C4-2B (cell line): Measurements from ENCODE around the gene GGNBP2.

Experiments
- H3K27ac ChIP-seq: fragments of 450-650 bp; 2 replicates; pipeline ENCODE4 v1.5.1; 2017
- ZFX ChIP-seq: fragments of 450-650 bp; IDR thresholded peaks from 2 replicates; pipeline ENCODE4 v1.6.1; 2017
- TF ChIP-seq, protein P1 (sequence below): fragments of 450-650 bp; conservative IDR thresholded peaks from 2 replicates; pipeline ENCODE4 v1.5.1; 2017; ENCODE audit warnings: mild to moderate bottlenecking

GGNBP2 gene

DNA sequence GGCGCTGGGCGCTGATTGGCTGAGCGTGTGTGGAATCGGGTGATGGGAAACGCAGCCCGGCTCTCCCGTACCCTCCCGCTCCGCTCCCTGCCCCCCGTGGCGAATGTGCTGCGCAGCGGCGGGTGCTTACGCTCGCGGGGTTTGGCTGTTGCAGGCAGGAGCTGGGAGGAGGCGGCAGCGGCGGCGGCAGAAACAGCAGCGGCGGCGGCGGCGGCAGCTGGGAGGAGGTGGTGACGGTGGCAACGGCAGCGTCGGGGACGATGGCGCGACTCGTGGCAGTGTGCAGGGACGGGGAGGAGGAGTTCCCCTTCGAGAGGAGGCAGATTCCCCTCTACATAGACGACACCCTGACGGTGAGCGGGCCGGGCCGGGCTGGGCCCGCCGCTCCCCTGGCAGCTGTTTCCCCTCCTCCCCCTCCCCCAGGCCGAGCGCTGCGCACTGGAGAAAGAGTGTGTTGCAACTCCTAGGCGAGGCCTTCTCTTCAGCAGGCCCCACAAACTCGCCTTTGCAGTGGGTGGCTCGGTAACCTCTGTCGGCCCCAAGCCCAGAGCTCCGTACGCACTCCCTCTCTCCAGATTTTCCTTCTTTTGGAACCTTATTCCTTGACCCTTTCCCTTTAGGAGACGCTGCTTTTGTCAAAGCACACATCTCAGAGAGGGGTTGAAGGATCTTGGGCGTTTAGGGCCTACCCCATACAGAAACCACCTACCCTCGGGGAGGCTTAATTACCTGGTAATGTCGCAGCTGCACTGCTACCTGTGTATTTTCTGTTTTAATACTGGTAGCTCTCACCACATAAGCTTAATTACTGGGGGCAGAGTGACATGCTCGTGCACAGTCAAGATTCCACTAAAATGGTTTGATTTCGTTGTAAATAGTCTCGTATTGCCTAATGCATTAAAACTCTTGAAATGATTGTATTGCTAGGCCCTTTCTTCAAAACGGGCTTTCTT is 1.0 kb downstream of the GGNBP2 start:
- H3K27ac ChIP-seq: peak overlapping the region; percentile 98
- peak; percentile 96 for TF ChIP-seq ZFX
- TF ChIP-seq, protein P1, sequence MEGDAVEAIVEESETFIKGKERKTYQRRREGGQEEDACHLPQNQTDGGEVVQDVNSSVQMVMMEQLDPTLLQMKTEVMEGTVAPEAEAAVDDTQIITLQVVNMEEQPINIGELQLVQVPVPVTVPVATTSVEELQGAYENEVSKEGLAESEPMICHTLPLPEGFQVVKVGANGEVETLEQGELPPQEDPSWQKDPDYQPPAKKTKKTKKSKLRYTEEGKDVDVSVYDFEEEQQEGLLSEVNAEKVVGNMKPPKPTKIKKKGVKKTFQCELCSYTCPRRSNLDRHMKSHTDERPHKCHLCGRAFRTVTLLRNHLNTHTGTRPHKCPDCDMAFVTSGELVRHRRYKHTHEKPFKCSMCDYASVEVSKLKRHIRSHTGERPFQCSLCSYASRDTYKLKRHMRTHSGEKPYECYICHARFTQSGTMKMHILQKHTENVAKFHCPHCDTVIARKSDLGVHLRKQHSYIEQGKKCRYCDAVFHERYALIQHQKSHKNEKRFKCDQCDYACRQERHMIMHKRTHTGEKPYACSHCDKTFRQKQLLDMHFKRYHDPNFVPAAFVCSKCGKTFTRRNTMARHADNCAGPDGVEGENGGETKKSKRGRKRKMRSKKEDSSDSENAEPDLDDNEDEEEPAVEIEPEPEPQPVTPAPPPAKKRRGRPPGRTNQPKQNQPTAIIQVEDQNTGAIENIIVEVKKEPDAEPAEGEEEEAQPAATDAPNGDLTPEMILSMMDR: no peak; the same call in 1 of the 2 replicates

DNA sequence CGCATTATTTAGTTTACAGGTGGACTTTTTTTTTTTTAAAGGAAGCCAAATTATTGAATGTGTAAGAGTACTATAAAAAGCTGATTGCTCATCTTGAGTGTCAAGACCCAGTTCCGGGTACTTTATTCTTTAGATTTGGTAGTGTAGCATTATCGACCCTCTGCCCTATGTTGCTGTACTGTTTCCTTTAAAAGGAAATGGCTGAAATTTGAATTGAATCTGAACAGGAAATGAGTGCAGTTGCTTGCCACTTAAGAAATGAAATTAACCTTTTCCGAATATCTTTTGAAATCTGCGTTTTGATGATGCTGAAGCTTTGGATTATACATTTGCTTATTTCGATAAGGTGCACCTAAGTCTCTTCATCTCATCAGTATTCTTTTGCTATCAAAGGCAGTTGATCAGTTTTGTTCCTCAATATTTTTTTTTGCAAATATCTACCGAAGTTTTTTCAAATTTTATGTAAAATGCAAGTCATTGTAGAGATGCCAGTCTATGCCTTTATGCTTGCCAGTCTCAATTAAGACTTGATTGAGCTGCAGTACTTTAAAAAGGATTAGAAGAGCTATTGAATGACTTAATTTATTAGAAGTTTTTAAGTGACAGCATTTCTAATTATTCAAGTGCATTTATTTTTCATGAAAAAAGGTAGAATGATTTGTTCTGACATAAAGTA is 1.8 kb downstream of the GGNBP2 start:
- H3K27ac ChIP-seq: peak overlapping the region; percentile 98
- no peak for TF ChIP-seq ZFX

DNA sequence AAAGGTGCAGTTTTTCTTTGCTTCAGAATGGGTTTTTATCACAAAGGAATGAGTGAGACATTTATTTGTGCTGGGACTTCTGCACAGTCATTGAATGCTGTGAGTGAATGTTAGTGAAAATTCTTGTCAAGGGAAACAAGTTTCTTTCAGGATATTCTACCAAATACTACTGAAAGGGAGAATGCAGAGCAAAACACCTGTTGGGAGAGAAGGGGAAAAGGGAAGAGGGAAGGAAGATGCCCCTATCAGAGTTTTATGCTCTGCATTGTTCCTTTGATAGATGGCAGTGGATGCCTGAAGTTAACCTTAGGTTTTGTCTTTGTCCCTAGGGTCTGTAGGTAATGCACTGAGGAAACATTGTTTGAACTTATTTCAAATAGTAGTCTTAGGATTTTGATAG is 3.1 kb downstream of the GGNBP2 start:
- TF ChIP-seq, protein P1: no peak
- no peak for TF ChIP-seq ZFX
- H3K27ac ChIP-seq: no peak overlapping the region

DNA sequence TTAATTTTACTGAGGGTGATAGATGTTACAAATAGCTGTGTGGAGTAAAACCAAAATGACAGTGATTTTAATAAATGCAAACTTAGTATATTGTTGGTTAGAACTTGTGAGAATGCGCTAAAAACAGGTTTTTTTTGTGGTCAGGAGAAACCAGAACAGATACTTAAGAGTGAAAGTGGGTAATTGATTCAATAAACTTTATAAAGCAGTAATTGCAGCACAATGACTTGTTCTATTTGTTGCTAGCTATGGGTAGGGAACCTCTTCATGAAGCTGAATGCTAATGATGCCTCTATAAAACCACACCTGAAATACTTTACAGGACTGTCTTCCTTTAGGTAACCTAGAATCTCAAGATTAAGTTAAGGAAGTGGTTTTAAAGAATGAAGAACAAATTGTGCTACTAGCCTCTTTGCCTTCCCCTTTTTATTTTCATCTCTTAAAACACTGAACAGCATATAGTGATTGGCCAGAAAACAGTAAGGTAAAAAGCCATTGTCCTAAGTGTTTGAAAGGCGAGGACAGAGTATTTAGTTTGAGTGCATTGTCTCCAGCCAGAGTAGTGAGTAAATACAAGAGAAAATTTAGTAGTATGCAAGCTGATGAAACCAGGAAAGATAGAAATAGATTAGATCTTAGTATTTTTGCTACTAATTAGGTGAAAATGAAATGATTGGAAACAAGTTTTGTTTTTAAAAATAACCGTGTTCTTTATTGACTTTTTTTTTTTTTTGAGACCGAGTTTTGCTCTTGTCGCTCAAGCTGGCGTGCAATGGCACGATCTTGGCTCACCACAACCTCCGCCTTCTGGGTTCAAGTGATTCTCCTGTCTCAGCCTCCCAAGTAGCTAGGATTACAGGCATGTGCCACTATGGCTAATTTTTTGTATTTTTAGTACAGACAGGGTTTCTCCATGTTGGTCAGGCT is 6.0 kb downstream of the GGNBP2 start:
- H3K27ac ChIP-seq: no peak overlapping the region
- TF ChIP-seq, protein P1: no peak
- TF ChIP-seq ZFX: no peak

DNA sequence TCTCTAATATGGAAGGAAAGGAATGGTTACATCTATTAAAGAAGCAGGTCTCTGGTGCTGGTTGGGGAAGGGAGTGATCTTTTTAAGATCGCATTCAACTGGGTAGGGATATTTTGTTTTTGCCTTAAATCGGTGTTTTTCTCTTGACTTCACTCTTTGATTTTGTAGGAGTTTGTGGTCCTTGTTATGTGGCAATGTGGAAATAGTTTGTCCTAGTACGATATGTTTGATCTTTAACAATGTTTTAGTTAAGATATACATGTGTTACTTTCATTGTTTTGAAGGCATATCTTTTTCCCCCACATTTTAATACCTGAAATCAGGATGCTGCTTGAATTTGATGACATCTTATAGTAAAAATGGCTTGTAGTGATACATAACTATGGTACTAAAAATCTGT is 8.7 kb downstream of the GGNBP2 start:
- TF ChIP-seq, protein P1: no peak
- TF ChIP-seq ZFX: no peak
- H3K27ac ChIP-seq: no peak overlapping the region

DNA sequence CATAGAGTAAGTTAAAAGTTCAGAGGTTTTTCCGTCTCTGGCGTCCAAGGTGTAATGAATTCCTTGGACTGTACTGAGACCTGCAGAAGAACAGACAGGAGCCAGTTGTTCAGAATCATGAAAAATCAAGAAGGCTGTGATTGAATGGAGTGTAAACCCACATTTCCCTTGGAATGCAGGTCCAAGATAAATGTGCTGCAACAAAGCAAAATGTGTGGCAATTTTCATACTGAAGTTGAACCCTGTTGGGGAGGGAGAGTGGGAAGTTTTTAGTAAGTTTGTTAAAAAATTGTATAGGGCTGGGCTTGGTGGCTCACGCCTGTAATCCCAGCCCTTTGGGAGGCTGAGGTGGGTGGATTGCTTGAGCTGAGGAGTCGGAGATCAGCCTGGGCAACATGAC is 21.4 kb downstream of the GGNBP2 start:
- H3K27ac ChIP-seq: no peak overlapping the region
- no peak for TF ChIP-seq ZFX
- TF ChIP-seq, protein P1: no peak

DNA sequence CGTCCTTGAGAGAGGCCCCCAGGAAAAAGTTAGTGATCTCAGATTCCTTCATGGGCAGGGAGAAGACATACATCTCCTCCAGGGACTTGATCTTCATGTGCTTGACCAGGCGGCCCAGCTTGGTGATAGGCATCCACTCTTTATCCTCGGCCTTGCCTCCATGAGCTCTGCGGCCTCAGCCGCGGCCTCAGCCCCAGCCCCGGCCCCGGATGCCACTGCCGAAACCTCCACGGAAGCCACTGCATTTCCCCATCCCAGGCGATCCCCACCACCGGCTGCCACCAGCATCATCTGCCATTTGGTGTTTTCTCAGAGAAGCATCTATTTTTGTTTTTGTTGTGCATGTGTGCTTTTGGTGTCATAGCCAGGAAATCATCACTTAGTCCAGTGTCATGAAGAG is 30.3 kb downstream of the GGNBP2 start:
- no peak overlapping the region for H3K27ac ChIP-seq
- no peak for TF ChIP-seq ZFX
- TF ChIP-seq, protein P1: no peak
